K562 (cell line): ENCODE results near the gene NTRK2. TPM values are rescaled to one million over a fixed set of nuclear protein-coding genes. Genes with fewer than 3 reads are reported as not detected.

ENCODE experiments used
- ATAC-seq: fragments of 200-7000 bp; cut with Tn5 transposase; 3 replicates; pipeline ENCODE4 v1.9.1; 2020; ENCODE audit warnings: moderate library complexity
- BruUV-seq: library from RNA; stranded (reverse); fragments of 400-500 nt; replicated peaks from 2 replicates; lab custom pipeline; 2021; lab: Mats Ljungman, UMichigan
- CTCF ChIA-PET: fragments of 300-600 bp; formaldehyde crosslinking; extraction: SDS; loops from one replicate; lab custom pipeline; 2021; ENCODE audit warnings: low intra/inter-chr PET ratio; lab: Yijun Ruan, JAX
- POLR2A ChIA-PET: fragments of 300-600, 350-650 bp; sonication (Branson Sonifier 250); formaldehyde crosslinking; extraction: SDS; loops from one replicate; lab custom pipeline; 2021; ENCODE audit warnings: antibody characterized with exemption, inconsistent platforms; lab: Yijun Ruan, JAX
- DNase-seq, 4 experiments: peaks; one replicate each; pipeline versions ENCODE4 v3.0.0 to v3.0.0-alpha.2; 2011 to 2018; ENCODE audit warnings: low spot score in 3 of 4, mixed read lengths in 3 of 4; ENCODE audit errors: extremely low read depth in 1 of 4
- FAIRE-seq: peaks from 2 replicates; lab custom pipeline; 2011; peaks lifted over from hg19 to GRCh38; lab: Jason Lieb, UNC
- H2AFZ ChIP-seq: 2 replicates; pipeline ENCODE4 v1.6.0; 2011; ENCODE audit warnings: low read depth, low read length, control low read depth, inconsistent platforms
- H3K27ac ChIP-seq: fragments of 200-600 bp; 3 replicates; pipeline ENCODE4 v1.8.0; 2011; ENCODE audit warnings: low read depth, mild to moderate bottlenecking, control low read depth, inconsistent platforms, low read length, moderate library complexity, mixed read lengths; ENCODE audit errors: extremely low read depth
- H3K27me3 ChIP-seq, 2 experiments: fragments of 300-600 bp in 1 of 2; 2 replicates in 1 of 2; 3 replicates in 1 of 2; pipeline versions ENCODE4 v1.6.0 to v1.8.0; 2011; ENCODE audit warnings: inconsistent platforms in 2 of 2, low read length in 2 of 2, mild to moderate bottlenecking in 1 of 2, mixed read lengths in 1 of 2, moderate library complexity in 1 of 2; ENCODE audit not compliant: control insufficient read depth in 2 of 2, insufficient read depth in 2 of 2
- H3K36me3 ChIP-seq: fragments of 300-600 bp; 3 replicates; pipeline ENCODE4 v1.8.0; 2011; ENCODE audit warnings: mild to moderate bottlenecking, low read length, inconsistent platforms; ENCODE audit not compliant: control insufficient read depth, insufficient read depth
- H3K4me1 ChIP-seq, 2 experiments: fragments of 200-600 bp in 1 of 2; replicated peaks in 1 of 2; 2 replicates in 1 of 2; 3 replicates in 1 of 2; pipeline versions ENCODE4 v1.5.1 to v1.8.0; 2011; ENCODE audit warnings: inconsistent platforms in 2 of 2, low read length in 2 of 2, mild to moderate bottlenecking in 1 of 2, mixed read lengths in 1 of 2, moderate library complexity in 1 of 2; ENCODE audit not compliant: control insufficient read depth in 2 of 2, insufficient read depth in 2 of 2
- H3K4me2 ChIP-seq: 2 replicates; pipeline ENCODE4 v1.6.1; 2011; ENCODE audit warnings: low read length, control low read depth, inconsistent platforms, mixed read lengths; ENCODE audit not compliant: insufficient read depth
- H3K4me3 ChIP-seq: fragments of 200-600 bp; sonication (generic), shearing (Covaris generic); 2 replicates; pipeline ENCODE4 v1.5.1; 2016; ENCODE audit warnings: control low read depth, inconsistent platforms
- H3K79me2 ChIP-seq: fragments of 200-600 bp; 3 replicates; pipeline ENCODE4 v1.8.0; 2011; ENCODE audit warnings: low read length, inconsistent platforms; ENCODE audit not compliant: control insufficient read depth, insufficient read depth
- H3K9ac ChIP-seq, 2 experiments: 2 replicates each; pipeline versions ENCODE4 v1.6.0 to v1.6.1; 2011; ENCODE audit warnings: low read depth in 2 of 2, low read length in 2 of 2, control low read depth in 1 of 2, inconsistent platforms in 1 of 2, mild to moderate bottlenecking in 1 of 2, mixed read lengths in 1 of 2; ENCODE audit not compliant: insufficient read depth in 1 of 2
- H3K9me1 ChIP-seq: one replicate; pipeline ENCODE4 v1.6.0; 2011; ENCODE audit warnings: inconsistent platforms, mild to moderate bottlenecking, low read length, moderate library complexity; ENCODE audit not compliant: control insufficient read depth, insufficient read depth
- H3K9me3 ChIP-seq: replicated peaks from 2 replicates; pipeline ENCODE4 v1.5.1; 2011; ENCODE audit warnings: low read depth, low read length, inconsistent platforms; ENCODE audit not compliant: control insufficient read depth, insufficient read depth
- H4K20me1 ChIP-seq: replicated peaks from 2 replicates; pipeline ENCODE4 v1.6.1; 2011; ENCODE audit warnings: low read length, inconsistent platforms, mixed read lengths; ENCODE audit not compliant: control insufficient read depth, insufficient read depth
- ID3 ChIP-seq, 2 experiments: fragments of 250-450 bp in 1 of 2; fragments of 450-650 bp in 1 of 2; sonication (Bioruptor Pico) in 1 of 2; IDR thresholded peaks; 2 replicates each; pipeline versions ENCODE4 v1.6.1 to v1.8.0; 2016 to 2021; ENCODE audit warnings: mild to moderate bottlenecking in 2 of 2, moderate library complexity in 2 of 2, missing compliant biosample characterization in 1 of 2, missing genetic modification characterization in 1 of 2
- MLX ChIP-seq, 2 experiments: fragments of 450-650 bp in 1 of 2; sonication (generic) in 1 of 2; formaldehyde crosslinking; conservative IDR thresholded peaks; 2 replicates each; pipeline versions ENCODE4 v1.4.0 to v1.8.1; 2020 to 2022; ENCODE audit warnings: mild to moderate bottlenecking in 1 of 2, missing genetic modification reagents in 1 of 2
- PBX2 ChIP-seq, 2 experiments: IDR thresholded peaks in 1 of 2; conservative IDR thresholded peaks in 1 of 2; 2 replicates each; pipeline ENCODE4 v1.6.1; 2016; ENCODE audit warnings: low read depth in 2 of 2, mild to moderate bottlenecking in 1 of 2, missing compliant biosample characterization in 1 of 2, missing genetic modification characterization in 1 of 2, moderate library complexity in 1 of 2
- PHF20 ChIP-seq: fragments of 450-650 bp; IDR thresholded peaks from 2 replicates; pipeline ENCODE4 v1.6.1; 2018; ENCODE audit not compliant: partially characterized antibody
- SIX5 ChIP-seq, 2 experiments: IDR thresholded peaks; 2 replicates each; pipeline ENCODE4 v1.6.1; 2011; ENCODE audit warnings: low read length in 2 of 2, borderline replicate concordance in 1 of 2, low read depth in 1 of 2, mild to moderate bottlenecking in 1 of 2, moderate library complexity in 1 of 2; ENCODE audit not compliant: insufficient read depth in 1 of 2
- WGBS: fragments of 100-300 bp; shearing (Covaris generic); methylation state at CpG from one replicate; pipeline ENCODE4 v1.1.6; 2016; ENCODE audit warnings: low coverage, mixed read lengths; ENCODE audit not compliant: insufficient coverage; ENCODE audit errors: missing lambda C conversion rate; 5-methylcytosine and 5-hydroxymethylcytosine counted together
- in situ Hi-C: fragments of 300-500 bp; cut with MboI; formaldehyde crosslinking; loops from 4 replicates; pipeline ENCODE4 v1.15.0; 2018; ENCODE audit warnings: inconsistent platforms, mixed read lengths
- intact Hi-C: fragments of 100-400 bp; cut with micrococcal nuclease; formaldehyde crosslinking; loops from 2 replicates; pipeline ENCODE4 v1.14.2; 2022
- polyA plus RNA-seq, 8 experiments: library from polyadenylated mRNA; depleted of rRNA in 4 of 8; stranded (reverse) in 5 of 8; unstranded in 3 of 8; fragments of >200 nt; fragmentation: Nextera tagmentation in 2 of 8; fragmentation: Illumina TruSeq in 1 of 8; extraction: Ambion mirVana in 2 of 8; extraction: Trizol in 1 of 8; gene quantifications; 2 replicates each; pipeline versions ENCODE4 v1.2.1 to v1.2.3, GENCODE V29; 2011 to 2014; ENCODE audit warnings: inconsistent platforms in 1 of 8, missing spikeins in 1 of 8
- total RNA-seq, 7 experiments: library from RNA; depleted of rRNA in 6 of 7; stranded (reverse); fragments of >200 nt in 6 of 7; fragmentation: Illumina TruSeq in 2 of 7; extraction: Trizol in 2 of 7; gene quantifications; 2 replicates each; pipeline versions ENCODE4 v1.2.1 to v1.2.3, GENCODE V29; 2011 to 2021; ENCODE audit warnings: low replicate concordance in 1 of 7

NTRK2 gene
- total and polyA plus RNA-seq, 9 of the 15 experiments (the other 6 are each of a cell fraction or from before 2014, with no cell fraction given): not detected

GRCh38 chr9:85001925-85002324, 332.4 kb downstream of the NTRK2 start:
- WGBS: 0% methylated on average over 1 of the region's 1 CpG
- BruUV-seq: no TSS peak

More at GRCh38 chr9:85001925-85002324, 332.4 kb downstream of the NTRK2 start:
- no peak overlapping the region for H3K4me3 ChIP-seq
- H3K36me3 ChIP-seq: no peaks in the 10 kb centered on the region
- POLR2A ChIA-PET: no interaction called here
- no peaks in the 10 kb centered on the region for H3K27me3 ChIP-seq
- no peak overlapping the region for H3K4me2 ChIP-seq
- no peaks in the 10 kb centered on the region for H3K9me3 ChIP-seq
- CTCF ChIA-PET: no interaction called here
- in situ Hi-C loops (no loop called here), intact Hi-C loops (no loop called here)
- TF ChIP-seq PBX2 (CRISPR knock-in tag; IDR thresholded peaks at IDR 0.05; ENCODE audit: low read depth) (no peak), PBX2 (tag; conservative IDR thresholded peaks at IDR 0.05; ENCODE audit: low read depth) (no peak), ID3 (CRISPR knock-in tag; IDR thresholded peaks at IDR 0.05) (no peak), ID3 (tag; IDR thresholded peaks at IDR 0.05) (no peak), PHF20 (no peak), SIX5 (IDR thresholded peaks at IDR 0.05; ENCODE audit: borderline replicate concordance in 1 of 2, insufficient read depth in 1 of 2, low read depth in 1 of 2, low read length in 2 of 2) (no peak), MLX (CRISPR knock-in tag; conservative IDR thresholded peaks at IDR 0.05) (no peak)
- ATAC-seq: no peak
- no peaks in the 10 kb centered on the region for H3K79me2 ChIP-seq
- H4K20me1 ChIP-seq: no peaks in the 10 kb centered on the region
- H3K9me1 ChIP-seq: no peaks in the 10 kb centered on the region
- H3K27ac ChIP-seq: no peak overlapping the region
- no peak for FAIRE-seq
- no peak for DNase-seq
- H3K9ac ChIP-seq: no peak overlapping the region
- no peak overlapping the region for H2AFZ ChIP-seq
- H3K4me1 ChIP-seq: no peaks in the 10 kb centered on the region
